Trophoblast cell (in vitro differentiated cells and primary cell): ENCODE data around the gene RIMBP2.

Experiments
- DNase-seq, 2 donors: peaks; one replicate each; pipeline ENCODE4 v3.0.0-alpha.2; 2016
- H2AFZ ChIP-seq: 2 replicates; pipeline ENCODE4 v1.6.1; 2013; ENCODE audit warnings: low read length, moderate library complexity, mild to moderate bottlenecking; ENCODE audit not compliant: insufficient read depth, poor library complexity
- H2AK5ac ChIP-seq: 2 replicates; pipeline ENCODE4 v1.6.1; 2013; ENCODE audit warnings: mild to moderate bottlenecking, low read length
- H2BK120ac ChIP-seq: 2 replicates; pipeline ENCODE4 v1.6.1; 2013; ENCODE audit warnings: low read length, mild to moderate bottlenecking, moderate library complexity; ENCODE audit not compliant: insufficient read depth, poor library complexity
- H2BK12ac ChIP-seq: 2 replicates; pipeline ENCODE4 v1.6.1; 2013; ENCODE audit warnings: mild to moderate bottlenecking, low read length, moderate library complexity
- H2BK5ac ChIP-seq: 2 replicates; pipeline ENCODE4 v1.6.1; 2013; ENCODE audit warnings: low read length, low read depth, moderate library complexity, mild to moderate bottlenecking; ENCODE audit not compliant: poor library complexity
- H3K14ac ChIP-seq: 2 replicates; pipeline ENCODE4 v1.6.1; 2013; ENCODE audit warnings: mild to moderate bottlenecking, low read length
- H3K18ac ChIP-seq: 2 replicates; pipeline ENCODE4 v1.6.1; 2013; ENCODE audit warnings: mild to moderate bottlenecking, low read length
- H3K23ac ChIP-seq: 2 replicates; pipeline ENCODE4 v1.6.1; 2013; ENCODE audit warnings: low read length
- H3K27ac ChIP-seq: 2 replicates; pipeline ENCODE4 v1.5.1; 2013; ENCODE audit warnings: low read depth, mild to moderate bottlenecking, inconsistent platforms, low read length, moderate library complexity
- H3K27me3 ChIP-seq: 2 replicates; pipeline ENCODE4 v1.6.1; 2013; ENCODE audit warnings: inconsistent platforms, mild to moderate bottlenecking, low read length, moderate library complexity; ENCODE audit not compliant: insufficient read depth
- H3K36me3 ChIP-seq, 2 experiments: 1 replicate in 1 of 2; 2 replicates in 1 of 2; pipeline ENCODE4 v1.6.1; 2013; ENCODE audit warnings: low read length in 2 of 2, mild to moderate bottlenecking in 2 of 2, moderate library complexity in 1 of 2; ENCODE audit not compliant: insufficient read depth in 2 of 2, control insufficient read depth in 1 of 2
- H3K4ac ChIP-seq: 2 replicates; pipeline ENCODE4 v1.6.1; 2013; ENCODE audit warnings: low read depth, mild to moderate bottlenecking, low read length, moderate library complexity
- H3K4me1 ChIP-seq, 2 experiments: 1 replicate in 1 of 2; 2 replicates in 1 of 2; pipeline ENCODE4 v1.6.1; 2013; ENCODE audit warnings: low read length in 2 of 2, mild to moderate bottlenecking in 2 of 2, moderate library complexity in 1 of 2; ENCODE audit not compliant: insufficient read depth in 2 of 2, control insufficient read depth in 1 of 2
- H3K4me2 ChIP-seq: 2 replicates; pipeline ENCODE4 v1.6.1; 2013; ENCODE audit warnings: inconsistent platforms, mild to moderate bottlenecking, low read length, moderate library complexity
- H3K4me3 ChIP-seq: 2 replicates; pipeline ENCODE4 v1.5.1; 2013; ENCODE audit warnings: mild to moderate bottlenecking, low read depth, low read length, inconsistent platforms
- H3K79me1 ChIP-seq: one replicate; pipeline ENCODE4 v1.6.1; 2013; ENCODE audit warnings: low read length
- H3K79me2 ChIP-seq: 2 replicates; pipeline ENCODE4 v1.6.1; 2013; ENCODE audit warnings: low read length, mild to moderate bottlenecking; ENCODE audit not compliant: control insufficient read depth, insufficient read depth, poor library complexity
- H3K9ac ChIP-seq: 2 replicates; pipeline ENCODE4 v1.6.1; 2013; ENCODE audit warnings: mild to moderate bottlenecking, low read length
- H3K9me3 ChIP-seq: 2 replicates; pipeline ENCODE4 v1.6.1; 2013; ENCODE audit warnings: low read depth, mild to moderate bottlenecking, control low read depth, inconsistent platforms, low read length; ENCODE audit not compliant: insufficient read depth
- H4K12ac ChIP-seq: 2 replicates; pipeline ENCODE4 v1.6.1; 2013; ENCODE audit warnings: low read depth, mild to moderate bottlenecking, low read length, moderate library complexity
- H4K8ac ChIP-seq: 2 replicates; pipeline ENCODE4 v1.6.1; 2013; ENCODE audit warnings: low read depth, mild to moderate bottlenecking, low read length, moderate library complexity
- H4K91ac ChIP-seq: one replicate; pipeline ENCODE4 v1.6.1; 2013; ENCODE audit warnings: low read depth, mild to moderate bottlenecking, low read length, moderate library complexity
- WGBS: extraction: QIAGEN DNeasy Blood & Tissue Kit; methylation state at CpG from one replicate; pipeline ENCODE4 v1.1.7; 2013; ENCODE audit warnings: missing lambda C conversion rate; ENCODE audit not compliant: insufficient read length, insufficient coverage; ENCODE audit errors: extremely low coverage; 5-methylcytosine and 5-hydroxymethylcytosine counted together

The RIMBP2 gene

GRCh38 chr12:130462558-130463274 lies 253.4 kb downstream of the RIMBP2 start:
- no peaks in the 10 kb centered on the region for H3K36me3 ChIP-seq
- H3K79me1 ChIP-seq, result no peaks in the 10 kb centered on the region
- no peaks in the 10 kb centered on the region for H3K79me2 ChIP-seq
- no peak overlapping the region for H4K91ac ChIP-seq
- no peak overlapping the region for H3K4ac ChIP-seq
- no peak overlapping the region for H3K9ac ChIP-seq
- H2AFZ ChIP-seq, result no peak overlapping the region
- H3K4me2 ChIP-seq, result no peak overlapping the region
- peaks cover 8% of the 10 kb centered on the region for H3K9me3 ChIP-seq
- DNase-seq, result no peak
- no peak overlapping the region for H2BK120ac ChIP-seq
- H2AK5ac ChIP-seq, result no peak overlapping the region
- H3K14ac ChIP-seq, result no peak overlapping the region
- H3K23ac ChIP-seq, result no peak overlapping the region
- no peak overlapping the region for H3K27ac ChIP-seq
- H3K27me3 ChIP-seq, result no peaks in the 10 kb centered on the region
- H3K18ac ChIP-seq, result no peak overlapping the region
- no peak overlapping the region for H4K12ac ChIP-seq
- H3K4me3 ChIP-seq, result no peak overlapping the region
- no peak overlapping the region for H2BK12ac ChIP-seq
- H4K8ac ChIP-seq, result no peak overlapping the region
- no peak overlapping the region for H2BK5ac ChIP-seq
- H3K4me1 ChIP-seq, result no peaks in the 10 kb centered on the region
- WGBS, result no CpG with 5 or more reads among the region's 21 CpGs

- H3K79me2 ChIP-seq, result no peaks in the 10 kb centered on the region
- H3K27me3 ChIP-seq, result no peaks in the 10 kb centered on the region
- no peak overlapping the region for H3K4me2 ChIP-seq
- peaks cover 6% of the 10 kb centered on the region for H3K9me3 ChIP-seq
- H3K9ac ChIP-seq, result no peak overlapping the region
- H4K91ac ChIP-seq, result no peak overlapping the region
- no peak overlapping the region for H2AFZ ChIP-seq
- no peak overlapping the region for H3K4ac ChIP-seq
- H4K12ac ChIP-seq, result no peak overlapping the region
- no peak overlapping the region for H3K27ac ChIP-seq
- H3K18ac ChIP-seq, result no peak overlapping the region
- no peak overlapping the region for H2BK5ac ChIP-seq
- H3K4me1 ChIP-seq, result no peaks in the 10 kb centered on the region
- H3K79me1 ChIP-seq, result no peaks in the 10 kb centered on the region
- no peak for DNase-seq
- H2BK120ac ChIP-seq, result no peak overlapping the region
- H3K36me3 ChIP-seq, result no peaks in the 10 kb centered on the region
- H3K23ac ChIP-seq, result no peak overlapping the region
- H2BK12ac ChIP-seq, result no peak overlapping the region
- H4K8ac ChIP-seq, result no peak overlapping the region
- no CpG with 5 or more reads among the region's 22 CpGs for WGBS
- no peak overlapping the region for H2AK5ac ChIP-seq
- H3K14ac ChIP-seq, result no peak overlapping the region
- H3K4me3 ChIP-seq, result no peak overlapping the region
Observed at GRCh38 chr12:130461839-130462557, 254.1 kb downstream of the RIMBP2 start.

- H3K14ac ChIP-seq, result no peak overlapping the region
- H3K4ac ChIP-seq, result no peak overlapping the region
- no peak overlapping the region for H2BK120ac ChIP-seq
- H3K9me3 ChIP-seq, result peaks cover 6% of the 10 kb centered on the region
- no peak overlapping the region for H3K18ac ChIP-seq
- no peak overlapping the region for H3K23ac ChIP-seq
- H2AFZ ChIP-seq, result no peak overlapping the region
- H2BK5ac ChIP-seq, result no peak overlapping the region
- no peaks in the 10 kb centered on the region for H3K79me2 ChIP-seq
- no CpG with 5 or more reads among the region's 7 CpGs for WGBS
- H3K4me3 ChIP-seq, result no peak overlapping the region
- no peak overlapping the region for H3K9ac ChIP-seq
- H4K91ac ChIP-seq, result no peak overlapping the region
- no peak overlapping the region for H2BK12ac ChIP-seq
- DNase-seq, result no peak
- no peak overlapping the region for H3K4me2 ChIP-seq
- H3K27ac ChIP-seq, result no peak overlapping the region
- H2AK5ac ChIP-seq, result no peak overlapping the region
- no peak overlapping the region for H4K8ac ChIP-seq
- no peaks in the 10 kb centered on the region for H3K36me3 ChIP-seq
- H3K4me1 ChIP-seq, result no peaks in the 10 kb centered on the region
- no peaks in the 10 kb centered on the region for H3K27me3 ChIP-seq
- no peak overlapping the region for H4K12ac ChIP-seq
- no peaks in the 10 kb centered on the region for H3K79me1 ChIP-seq
Observed at GRCh38 chr12:130461447-130461815, 254.7 kb downstream of the RIMBP2 start.

GRCh38 chr12:130460611-130461446 lies 255.3 kb downstream of the RIMBP2 start:
- Histone ChIP-seq H3K79me1 (no peaks in the 10 kb centered on the region), H4K91ac (no peak overlapping the region), H3K9me3 (peaks cover 6% of the 10 kb centered on the region), H2BK12ac (no peak overlapping the region), H3K27ac (no peak overlapping the region), H4K12ac (no peak overlapping the region), H3K4me1 (no peaks in the 10 kb centered on the region), H3K27me3 (no peaks in the 10 kb centered on the region), H3K9ac (no peak overlapping the region), H2BK120ac (no peak overlapping the region), H2AK5ac (no peak overlapping the region), H3K23ac (no peak overlapping the region), H3K4me3 (no peak overlapping the region), H2AFZ (no peak overlapping the region), H2BK5ac (no peak overlapping the region), H3K18ac (no peak overlapping the region), H3K4me2 (no peak overlapping the region), H3K79me2 (no peaks in the 10 kb centered on the region), H3K4ac (no peak overlapping the region), H4K8ac (no peak overlapping the region), H3K36me3 (no peaks in the 10 kb centered on the region), H3K14ac (no peak overlapping the region)
- no CpG with 5 or more reads among the region's 28 CpGs for WGBS
- DNase-seq, result no peak
